Measurements from ENCODE around the gene FAT1.

DNA sequence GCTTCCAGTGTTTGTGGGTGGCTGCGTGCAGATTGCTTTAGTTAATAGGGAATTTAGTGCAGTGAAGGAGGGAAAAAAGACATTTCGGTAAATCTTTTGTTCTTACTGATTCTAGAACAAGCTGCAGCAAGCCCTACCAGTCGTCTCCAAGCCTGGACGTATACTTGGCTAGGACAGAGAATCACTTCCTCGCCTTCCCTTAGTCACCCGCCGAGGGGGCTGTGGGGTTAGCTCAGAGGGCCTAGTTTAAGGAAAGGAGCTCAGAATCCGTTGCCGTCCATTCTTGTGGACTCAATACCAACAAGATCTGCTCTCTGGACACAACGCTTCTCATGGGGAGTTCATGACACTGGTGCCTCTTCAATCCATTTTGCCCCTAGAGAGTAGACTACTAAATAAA lies 36.3 kb upstream of the FAT1 start:
- TF ChIP-seq, protein P1, sequence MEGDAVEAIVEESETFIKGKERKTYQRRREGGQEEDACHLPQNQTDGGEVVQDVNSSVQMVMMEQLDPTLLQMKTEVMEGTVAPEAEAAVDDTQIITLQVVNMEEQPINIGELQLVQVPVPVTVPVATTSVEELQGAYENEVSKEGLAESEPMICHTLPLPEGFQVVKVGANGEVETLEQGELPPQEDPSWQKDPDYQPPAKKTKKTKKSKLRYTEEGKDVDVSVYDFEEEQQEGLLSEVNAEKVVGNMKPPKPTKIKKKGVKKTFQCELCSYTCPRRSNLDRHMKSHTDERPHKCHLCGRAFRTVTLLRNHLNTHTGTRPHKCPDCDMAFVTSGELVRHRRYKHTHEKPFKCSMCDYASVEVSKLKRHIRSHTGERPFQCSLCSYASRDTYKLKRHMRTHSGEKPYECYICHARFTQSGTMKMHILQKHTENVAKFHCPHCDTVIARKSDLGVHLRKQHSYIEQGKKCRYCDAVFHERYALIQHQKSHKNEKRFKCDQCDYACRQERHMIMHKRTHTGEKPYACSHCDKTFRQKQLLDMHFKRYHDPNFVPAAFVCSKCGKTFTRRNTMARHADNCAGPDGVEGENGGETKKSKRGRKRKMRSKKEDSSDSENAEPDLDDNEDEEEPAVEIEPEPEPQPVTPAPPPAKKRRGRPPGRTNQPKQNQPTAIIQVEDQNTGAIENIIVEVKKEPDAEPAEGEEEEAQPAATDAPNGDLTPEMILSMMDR (conservative IDR thresholded peaks at IDR 0.05; ENCODE audit: low read length), result no peak
- no peak for TF ChIP-seq EZH2phosphoT487 (IDR thresholded peaks at IDR 0.05; ENCODE audit: borderline replicate concordance, low read depth, low read length)

Measured in OCI-LY7 (cell line).